Measurements from ENCODE around the gene PRPS1L1.

The PRPS1L1 gene

GRCh38 chr7:17983221-17984062 lies 44.2 kb downstream of the PRPS1L1 start:
- Histone ChIP-seq H3K4me3 (ENCODE audit: severe bottlenecking) (no peak overlapping the region), H3K27ac (ENCODE audit: poor library complexity, severe bottlenecking) (no peak overlapping the region), H3K4me1 (ENCODE audit: insufficient read depth, poor library complexity, severe bottlenecking) (no peaks in the 10 kb centered on the region), H3K36me3 (ENCODE audit: low read depth) (no peaks in the 10 kb centered on the region), H3K9me3 (ENCODE audit: severe bottlenecking) (no peaks in the 10 kb centered on the region), H3K27me3 (ENCODE audit: insufficient read depth, poor library complexity, severe bottlenecking) (no peaks in the 10 kb centered on the region)
- ATAC-seq (ENCODE audit: low read depth) (no peak), DNase-seq (ENCODE audit: low spot score) (no peak)
- TF ChIP-seq, protein P1, sequence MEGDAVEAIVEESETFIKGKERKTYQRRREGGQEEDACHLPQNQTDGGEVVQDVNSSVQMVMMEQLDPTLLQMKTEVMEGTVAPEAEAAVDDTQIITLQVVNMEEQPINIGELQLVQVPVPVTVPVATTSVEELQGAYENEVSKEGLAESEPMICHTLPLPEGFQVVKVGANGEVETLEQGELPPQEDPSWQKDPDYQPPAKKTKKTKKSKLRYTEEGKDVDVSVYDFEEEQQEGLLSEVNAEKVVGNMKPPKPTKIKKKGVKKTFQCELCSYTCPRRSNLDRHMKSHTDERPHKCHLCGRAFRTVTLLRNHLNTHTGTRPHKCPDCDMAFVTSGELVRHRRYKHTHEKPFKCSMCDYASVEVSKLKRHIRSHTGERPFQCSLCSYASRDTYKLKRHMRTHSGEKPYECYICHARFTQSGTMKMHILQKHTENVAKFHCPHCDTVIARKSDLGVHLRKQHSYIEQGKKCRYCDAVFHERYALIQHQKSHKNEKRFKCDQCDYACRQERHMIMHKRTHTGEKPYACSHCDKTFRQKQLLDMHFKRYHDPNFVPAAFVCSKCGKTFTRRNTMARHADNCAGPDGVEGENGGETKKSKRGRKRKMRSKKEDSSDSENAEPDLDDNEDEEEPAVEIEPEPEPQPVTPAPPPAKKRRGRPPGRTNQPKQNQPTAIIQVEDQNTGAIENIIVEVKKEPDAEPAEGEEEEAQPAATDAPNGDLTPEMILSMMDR (IDR thresholded peaks at IDR 0.05; ENCODE audit: poor library complexity, severe bottlenecking), result no peak

GRCh38 chr7:17976952-17977351 lies 50.7 kb downstream of the PRPS1L1 start:
- no peak overlapping the region for H3K4me3 ChIP-seq (ENCODE audit: severe bottlenecking)
- ATAC-seq (ENCODE audit: low read depth) (no peak), DNase-seq (ENCODE audit: low spot score) (no peak)
- TF ChIP-seq, protein P1 (IDR thresholded peaks at IDR 0.05; ENCODE audit: poor library complexity, severe bottlenecking), result no peak
- H3K27me3 ChIP-seq (ENCODE audit: insufficient read depth, poor library complexity, severe bottlenecking), result no peaks in the 10 kb centered on the region
- H3K4me1 ChIP-seq (ENCODE audit: insufficient read depth, poor library complexity, severe bottlenecking), result no peaks in the 10 kb centered on the region
- H3K36me3 ChIP-seq (ENCODE audit: low read depth), result no peaks in the 10 kb centered on the region
- H3K9me3 ChIP-seq (ENCODE audit: severe bottlenecking), result no peaks in the 10 kb centered on the region
- no peak overlapping the region for H3K27ac ChIP-seq (ENCODE audit: poor library complexity, severe bottlenecking)

All from RWPE2 (cell line).